ENCODE data around the gene FBXL7. TPM values are rescaled to one million over a fixed set of nuclear protein-coding genes. Genes with fewer than 3 reads are reported as not detected.

The FBXL7 gene
- total and polyA plus RNA-seq, 9 of the 15 experiments (the other 6 are each of a cell fraction or from before 2014, with no cell fraction given) = 0.04 to 0.08 TPM; not detected in 7

GRCh38 chr5:15858326-15858725 lies 358.3 kb downstream of the FBXL7 start:
- Histone ChIP-seq H4K20me1 (replicated peaks; ENCODE audit: control insufficient read depth, insufficient read depth, low read length) (no peaks in the 10 kb centered on the region), H3K4me1 (replicated peaks in 1 of 2; ENCODE audit: control insufficient read depth in 2 of 2, insufficient read depth in 2 of 2, low read length in 2 of 2) (no peaks in the 10 kb centered on the region), H3K27me3 (ENCODE audit: control insufficient read depth in 2 of 2, insufficient read depth in 2 of 2, low read length in 2 of 2) (no peaks in the 10 kb centered on the region), H3K27ac (ENCODE audit: extremely low read depth, low read depth, low read length) (no peak overlapping the region), H2AFZ (ENCODE audit: low read depth, low read length) (no peak overlapping the region), H3K9ac (ENCODE audit: insufficient read depth in 1 of 2, low read depth in 2 of 2, low read length in 2 of 2) (no peak overlapping the region), H3K79me2 (ENCODE audit: control insufficient read depth, insufficient read depth, low read length) (no peaks in the 10 kb centered on the region), H3K9me3 (replicated peaks; ENCODE audit: control insufficient read depth, insufficient read depth, low read depth, low read length) (peaks cover 3% of the 10 kb centered on the region), H3K4me2 (ENCODE audit: insufficient read depth, low read length) (no peak overlapping the region), H3K4me3 (no peak overlapping the region), H3K9me1 (ENCODE audit: control insufficient read depth, insufficient read depth, low read length) (no peaks in the 10 kb centered on the region), H3K36me3 (ENCODE audit: control insufficient read depth, insufficient read depth, low read length) (no peaks in the 10 kb centered on the region)
- in situ Hi-C loops (cut with MboI) = no loop called here
- ATAC-seq (no peak), FAIRE-seq (no peak), DNase-seq (ENCODE audit: extremely low read depth in 1 of 4, low spot score in 3 of 4) (no peak)
- CTCF ChIA-PET (ENCODE audit: low intra/inter-chr PET ratio) = no interaction called here
- BruUV-seq (replicated peaks) = no TSS peak
- POLR2A ChIA-PET = no interaction called here
- WGBS (ENCODE audit: insufficient coverage, low coverage, missing lambda C conversion rate) = 0% methylated on average over 1 of the region's 1 CpG
- intact Hi-C loops (cut with micrococcal nuclease) = no loop called here
- TF ChIP-seq CXXC5 (CRISPR knock-in tag; IDR thresholded peaks at IDR 0.05) = no peak
- TF ChIP-seq RB1 (IDR thresholded peaks at IDR 0.05; ENCODE audit: low read depth) = no peak
- no peak for TF ChIP-seq FOS (IDR thresholded peaks at IDR 0.05; ENCODE audit: extremely low read depth, insufficient read length)
- TF ChIP-seq ZNF668 (CRISPR knock-in tag; IDR thresholded peaks at IDR 0.05) = no peak
- TF ChIP-seq KAT8 (IDR thresholded peaks at IDR 0.05; ENCODE audit: low read depth) = no peak
- no peak for TF ChIP-seq CEBPZ (IDR thresholded peaks at IDR 0.05; ENCODE audit: borderline replicate concordance, low read depth, low read length)
- TF ChIP-seq RCOR1 (IDR thresholded peaks at IDR 0.05; ENCODE audit: borderline replicate concordance in 1 of 2, low read depth in 2 of 2, low read length in 2 of 2) = no peak
- no peak for TF ChIP-seq THRAP3 (IDR thresholded peaks at IDR 0.05; ENCODE audit: borderline replicate concordance)
- TF ChIP-seq CREB3L1 (IDR thresholded peaks at IDR 0.05; ENCODE audit: borderline replicate concordance, low read depth) = no peak

All from K562 (cell line).